Heart left ventricle (tissue), 16 donors: ENCODE measurements around the gene SLC7A6. TPM values are rescaled to one million over a fixed set of nuclear protein-coding genes. Genes with fewer than 3 reads are reported as not detected.

Source experiments
- ATAC-seq, 4 donors: fragments of 200-7000 bp; cut with Tn5 transposase; one replicate each; pipeline ENCODE4 v1.9.1; 2020 to 2022; ENCODE audit warnings: moderate library complexity in 4 of 4, mild to moderate bottlenecking in 3 of 4, moderate number of reproducible peaks in 1 of 4
- DNase-seq, 5 donors: peaks; one replicate each; pipeline ENCODE4 v3.0.0-alpha.2; 2020
- H3K27ac ChIP-seq, 12 donors: fragments of 200-600 bp; sonication (generic) in 4 of 12; one replicate each; pipeline versions ENCODE4 v1.5.0 to v1.8.0; 2016 to 2022; ENCODE audit warnings: mild to moderate bottlenecking in 2 of 12
- H3K27me3 ChIP-seq, 9 donors: fragments of 200-600 bp; sonication (generic) in 2 of 9; one replicate each; pipeline versions ENCODE4 v1.5.1 to v1.8.0; 2016 to 2022; ENCODE audit warnings: mild to moderate bottlenecking in 3 of 9
- H3K36me3 ChIP-seq, 9 donors: fragments of 200-600 bp; sonication (generic) in 2 of 9; one replicate each; pipeline versions ENCODE4 v1.5.0 to v1.8.0; 2018 to 2022; ENCODE audit warnings: mild to moderate bottlenecking in 2 of 9
- H3K4me1 ChIP-seq, 12 donors: fragments of 200-600 bp; sonication (generic) in 4 of 12; one replicate each; pipeline versions ENCODE4 v1.5.0 to v1.8.0; 2016 to 2022; ENCODE audit warnings: mild to moderate bottlenecking in 3 of 12
- H3K4me3 ChIP-seq, 12 donors: fragments of 200-600 bp; sonication (generic) in 4 of 12; one replicate each; pipeline versions ENCODE4 v1.5.0 to v1.8.0; 2017 to 2022; ENCODE audit warnings: mild to moderate bottlenecking in 9 of 12, moderate library complexity in 4 of 12
- H3K9me3 ChIP-seq, 12 donors: fragments of 200-600 bp; sonication (generic) in 4 of 12; one replicate each; pipeline versions ENCODE4 v1.5.0 to v1.8.0; 2016 to 2022; ENCODE audit warnings: mild to moderate bottlenecking in 1 of 12
- CTCF ChIP-seq, 12 donors: fragments of 200-600 bp; sonication (generic) in 4 of 12; IDR thresholded peaks; one replicate each; pipeline versions ENCODE4 v1.5.0 to v1.8.0; 2018 to 2022; ENCODE audit warnings: antibody characterized with exemption in 12 of 12, mild to moderate bottlenecking in 5 of 12
- POLR2A ChIP-seq, 2 donors: fragments of 450-650 bp; IDR thresholded peaks; one replicate each; pipeline ENCODE4 v1.6.1; 2017; ENCODE audit warnings: antibody characterized with exemption in 2 of 2, mild to moderate bottlenecking in 2 of 2, moderate library complexity in 2 of 2
- WGBS, 4 donors: extraction: QIAGEN DNeasy Blood & Tissue Kit in 2 of 4; methylation state at CpG; one replicate each; pipeline versions ENCODE4 v1.1.5 to v1.1.7; 2013 to 2018; 5-methylcytosine and 5-hydroxymethylcytosine counted together
- intact Hi-C, 10 donors: fragments of 100-400 bp; cut with DNase I; formaldehyde crosslinking; loops; one replicate each; pipeline versions ENCODE4 v1.11.1 to v1.14.2; 2022
- polyA plus RNA-seq, 2 donors: library from polyadenylated mRNA; stranded (reverse); fragments of 200-250 nt; gene quantifications; one replicate each; pipeline ENCODE4 v1.2.3, GENCODE V29; 2013
- total RNA-seq, 9 donors: library from RNA; depleted of rRNA in 2 of 9; stranded (reverse); fragments of >200 nt in 2 of 9; fragmentation: NEBNext Ultra II Directional in 3 of 9; extraction: Animal tissue kit (Norgen Biotek cat#: 25700) in 3 of 9; gene quantifications; one replicate each; pipeline versions ENCODE4 v1.1.0 to v1.2.4, GENCODE V29; 2016 to 2023
- donor health status: ischemic (EF 13 %, LVEDD 7.1; RV severe dilation, severe dysfunction).
- donor health status: healthy with polysubstance abuse.
- donor health status: DM: no; HTN: yes; CAD: no.
- donor health status: DM: no; HTN: no; CAD: no.
- donor health status: ischemic (EF 25% LVEDD 6.9; RV normal size, moderate dysfunction).
- donor health status: ischemic (EF 25% LVEDD 5.7; RV mildly dilated, moderate dysfunction).
- donor health status: healthy.
- donor health status: DM: yes; HTN: yes; CAD: no.
- donor health status: ischemic (EF 35%, LVEDD 5.7; RV mildly dilated, moderate dysfunction).
- donor health status: nonischemic (EF 11% LVEDD 7.7; RV severe dilation, severe dysfunction).
- donor health status: DM: yes; HTN: yes; CAD: no.
- donor health status: PGD.
- donor health status: ischemic (EF 29% LVEDD 5.4; RV normal size, mild dysfunction).
- donor health status: nonischemic (EF 23%, LVEDD 6.1; RV moderate dilation, normal function).

The SLC7A6 gene
- total and polyA plus RNA-seq, 11 donors = 32.7 to 76.0 (median 45.6) TPM

- no peaks in the 10 kb centered on the region for H3K27me3 ChIP-seq
- ATAC-seq (peak; percentile 85 to 95 (median 94)), DNase-seq (peak; percentile 76 to 84 (median 81))
- H3K27ac ChIP-seq = no peak overlapping the region
- no peaks in the 10 kb centered on the region for H3K9me3 ChIP-seq
- peaks cover 0 to 27% (median 7%) of the 10 kb centered on the region in 12 donors for H3K4me1 ChIP-seq
- no peak for TF ChIP-seq POLR2A (IDR thresholded peaks at IDR 0.05)
- TF ChIP-seq CTCF (IDR thresholded peaks at IDR 0.05) = peak; percentile 85 to 97 (median 92)
- WGBS, 4 donors = 37 to 42% (median 40%) methylated on average over 13 of the region's 13 CpGs
- no peak overlapping the region for H3K4me3 ChIP-seq
- H3K36me3 ChIP-seq = peaks cover 0 to 79% (median 46%) of the 10 kb centered on the region in 9 donors
- intact Hi-C loops = loop anchor here (1.0 to 10.0 kb wide), 10 partner anchors 66 to 244 kb away; partner anchors contain the start of genes SLC7A6 (in 2 of the 10) and NFATC3 (in 1 of the 10)
Measured at GRCh38 chr16:68328151-68328859, 64.0 kb downstream of the SLC7A6 start.

GRCh38 chr16:68328860-68329390 is 64.6 kb downstream of the SLC7A6 start:
- WGBS, 4 donors = 35 to 41% (median 39%) methylated on average over 3 of the region's 3 CpGs
- Histone ChIP-seq H3K4me1 (peaks cover 0 to 34% (median 7%) of the 10 kb centered on the region in 12 donors), H3K36me3 (peaks cover 0 to 77% (median 47%) of the 10 kb centered on the region in 9 donors), H3K27me3 (no peaks in the 10 kb centered on the region), H3K27ac (no peak overlapping the region), H3K4me3 (no peak overlapping the region), H3K9me3 (no peaks in the 10 kb centered on the region)
- ATAC-seq (no peak), DNase-seq (no peak)
- TF ChIP-seq POLR2A (IDR thresholded peaks at IDR 0.05) = no peak
- TF ChIP-seq CTCF (IDR thresholded peaks at IDR 0.05) = peak in 1 of 12 donors; percentile 20
- intact Hi-C loops = loop anchor here (1.0 to 10.0 kb wide), 10 partner anchors 67 to 244 kb away; partner anchors contain the start of genes SLC7A6 (in 2 of the 10) and NFATC3 (in 1 of the 10)

GRCh38 chr16:68331879-68332410 is 67.6 kb downstream of the SLC7A6 start:
- WGBS, 4 donors = 24 to 46% (median 34%) methylated on average over 4 of the region's 4 CpGs
- Histone ChIP-seq H3K36me3 (peaks cover 0 to 73% (median 25%) of the 10 kb centered on the region in 9 donors), H3K4me3 (no peak overlapping the region), H3K27me3 (no peaks in the 10 kb centered on the region), H3K27ac (peak overlapping the region in 9 of 12 donors; percentile 18 to 82 (median 51)), H3K9me3 (no peaks in the 10 kb centered on the region), H3K4me1 (peaks cover 0 to 35% (median 7%) of the 10 kb centered on the region in 12 donors)
- DNase-seq (no peak), ATAC-seq (no peak)
- intact Hi-C loops = no loop called here
- TF ChIP-seq CTCF (IDR thresholded peaks at IDR 0.05) (no peak), POLR2A (IDR thresholded peaks at IDR 0.05) (no peak)
